ENCODE measurements around the gene LPP.

LPP gene

GRCh38 chr3:188241072-188241471 is 87.1 kb downstream of the LPP start:
- TF ChIP-seq CTCF (IDR thresholded peaks at IDR 0.05; ENCODE audit: control insufficient read depth, insufficient read depth, low read depth, low read length, missing control alignments), result no peak
- DNase-seq (ENCODE audit: low read depth), result no peak
- H3K4me3 ChIP-seq (ENCODE audit: control insufficient read depth, low read depth, low read length), result no peak overlapping the region

- DNase-seq (ENCODE audit: low read depth), result no peak
- no peak overlapping the region for H3K4me3 ChIP-seq (ENCODE audit: control insufficient read depth, low read depth, low read length)
These were observed 87.9 kb downstream of the LPP start for GRCh38 chr3:188241883-188242282.

GRCh38 chr3:188242436-188243123 is 88.6 kb downstream of the LPP start:
- no peak overlapping the region for H3K4me3 ChIP-seq (ENCODE audit: control insufficient read depth, low read depth, low read length)
- TF ChIP-seq CTCF (IDR thresholded peaks at IDR 0.05; ENCODE audit: control insufficient read depth, insufficient read depth, low read depth, low read length, missing control alignments), result no peak

More at GRCh38 chr3:188241883-188242282, 87.9 kb downstream of the LPP start:
- TF ChIP-seq CTCF (IDR thresholded peaks at IDR 0.05; ENCODE audit: control insufficient read depth, insufficient read depth, low read depth, low read length, missing control alignments), result no peak

GRCh38 chr3:188243124-188243795 is 89.3 kb downstream of the LPP start:
- no peak for TF ChIP-seq CTCF (IDR thresholded peaks at IDR 0.05; ENCODE audit: control insufficient read depth, insufficient read depth, low read depth, low read length, missing control alignments)

More at GRCh38 chr3:188242436-188243123, 88.6 kb downstream of the LPP start:
- DNase-seq (ENCODE audit: low read depth), result no peak

GRCh38 chr3:188244395-188244861 is 90.5 kb downstream of the LPP start:
- TF ChIP-seq CTCF (IDR thresholded peaks at IDR 0.05; ENCODE audit: control insufficient read depth, insufficient read depth, low read depth, low read length, missing control alignments), result no peak
- no peak overlapping the region for H3K4me3 ChIP-seq (ENCODE audit: control insufficient read depth, low read depth, low read length)
- DNase-seq (ENCODE audit: low read depth), result no peak

More at GRCh38 chr3:188243124-188243795, 89.3 kb downstream of the LPP start:
- no peak overlapping the region for H3K4me3 ChIP-seq (ENCODE audit: control insufficient read depth, low read depth, low read length)
- no peak for DNase-seq (ENCODE audit: low read depth)

- TF ChIP-seq CTCF (IDR thresholded peaks at IDR 0.05; ENCODE audit: control insufficient read depth, insufficient read depth, low read depth, low read length, missing control alignments), result no peak
- H3K4me3 ChIP-seq (ENCODE audit: control insufficient read depth, low read depth, low read length), result no peak overlapping the region
- DNase-seq (ENCODE audit: low read depth), result no peak
These were observed 92.9 kb downstream of the LPP start for GRCh38 chr3:188246905-188247304.

Measured in AG09309 (cell line).